ENCODE results near the gene RASGEF1C. TPM values are rescaled to one million over a fixed set of nuclear protein-coding genes. Genes with fewer than 3 reads are reported as not detected.
A peak's percentile ranks its signal among the peaks of the same experiment; 100 is the strongest.

Gene RASGEF1C
- polyA plus RNA-seq, 3 donors: not detected

DNA sequence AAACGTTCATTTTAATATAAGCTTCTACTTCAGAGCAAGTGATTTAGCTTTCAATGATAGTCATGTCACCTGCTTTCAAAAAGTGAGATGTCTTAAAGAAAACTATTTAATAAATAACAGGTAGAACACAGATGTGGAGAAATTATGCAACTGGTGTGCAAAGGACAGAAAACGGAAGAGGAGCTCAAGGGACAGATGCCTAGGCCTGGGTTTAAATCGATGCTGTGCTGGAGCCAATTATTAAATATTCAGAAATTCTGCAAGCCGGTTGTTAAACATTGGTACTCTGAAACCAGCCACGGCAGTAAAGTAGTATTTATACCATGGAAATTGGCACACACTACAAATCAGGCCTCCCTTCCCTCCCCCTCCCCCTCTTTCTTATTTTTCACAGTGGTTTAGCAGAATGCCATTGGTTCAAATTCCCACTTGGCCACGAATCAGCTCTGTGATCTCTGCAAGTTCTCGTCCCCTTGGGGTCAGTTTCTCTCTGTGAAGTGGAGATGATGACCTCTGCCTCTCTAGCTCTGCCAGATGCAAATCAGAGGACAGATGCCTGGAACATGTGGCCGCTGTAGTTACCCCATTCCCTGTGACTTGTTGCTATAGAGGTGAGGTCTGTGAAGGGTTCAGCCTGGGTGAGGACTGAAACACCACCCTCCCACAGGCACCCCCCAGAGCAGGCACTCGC lies 131.3 kb downstream of the RASGEF1C start:
- 94% methylated on average over 2 of the region's 9 CpGs for WGBS (ENCODE audit: insufficient coverage)
- Mint-ChIP-seq H3K4me3 (no peak overlapping the region), H3K27me3 (ENCODE audit: low read depth in 3 of 3) (peaks cover 16 to 33% (median 16%) of the 10 kb centered on the region in 3 donors), H3K27ac (peak overlapping the region in 1 of 7 donors; percentile 63), H3K4me1 (peaks cover 15% of the 10 kb centered on the region), H3K36me3 (peaks cover 0 to 11% of the 10 kb centered on the region in 2 donors), H3K9me3 (peaks cover 3 to 18% (median 14%) of the 10 kb centered on the region in 7 donors)
- H3K27me3 ChIP-seq (ENCODE audit: control insufficient read depth in 2 of 2, insufficient read depth in 2 of 2, low read length in 2 of 2): peaks cover 2 to 13% of the 10 kb centered on the region in 2 donors
- intact Hi-C loops (cut with micrococcal nuclease): no loop called here
- peaks cover 3% of the 10 kb centered on the region for H4K20me1 ChIP-seq (ENCODE audit: insufficient read depth, low read length)
- H3K9me3 ChIP-seq (replicated peaks in 1 of 2; ENCODE audit: control insufficient read depth in 1 of 2, insufficient read depth in 1 of 2, low read length in 2 of 2): peaks cover 7 to 11% of the 10 kb centered on the region in 2 donors
- TF ChIP-seq, protein P1, sequence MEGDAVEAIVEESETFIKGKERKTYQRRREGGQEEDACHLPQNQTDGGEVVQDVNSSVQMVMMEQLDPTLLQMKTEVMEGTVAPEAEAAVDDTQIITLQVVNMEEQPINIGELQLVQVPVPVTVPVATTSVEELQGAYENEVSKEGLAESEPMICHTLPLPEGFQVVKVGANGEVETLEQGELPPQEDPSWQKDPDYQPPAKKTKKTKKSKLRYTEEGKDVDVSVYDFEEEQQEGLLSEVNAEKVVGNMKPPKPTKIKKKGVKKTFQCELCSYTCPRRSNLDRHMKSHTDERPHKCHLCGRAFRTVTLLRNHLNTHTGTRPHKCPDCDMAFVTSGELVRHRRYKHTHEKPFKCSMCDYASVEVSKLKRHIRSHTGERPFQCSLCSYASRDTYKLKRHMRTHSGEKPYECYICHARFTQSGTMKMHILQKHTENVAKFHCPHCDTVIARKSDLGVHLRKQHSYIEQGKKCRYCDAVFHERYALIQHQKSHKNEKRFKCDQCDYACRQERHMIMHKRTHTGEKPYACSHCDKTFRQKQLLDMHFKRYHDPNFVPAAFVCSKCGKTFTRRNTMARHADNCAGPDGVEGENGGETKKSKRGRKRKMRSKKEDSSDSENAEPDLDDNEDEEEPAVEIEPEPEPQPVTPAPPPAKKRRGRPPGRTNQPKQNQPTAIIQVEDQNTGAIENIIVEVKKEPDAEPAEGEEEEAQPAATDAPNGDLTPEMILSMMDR (IDR thresholded peaks at IDR 0.05): no peak
- no peak overlapping the region for H3K4me2 ChIP-seq (replicated peaks; ENCODE audit: extremely low read depth, low read length, poor library complexity, severe bottlenecking)
- DNase-seq: no peak
- H2AFZ ChIP-seq (ENCODE audit: insufficient read depth, low read depth, low read length, poor library complexity, severe bottlenecking): no peak overlapping the region
- no peaks in the 10 kb centered on the region for H3K36me3 ChIP-seq (replicated peaks in 1 of 2; ENCODE audit: control insufficient read depth in 1 of 2, insufficient read depth in 2 of 2, low read length in 2 of 2)
- H3K9ac ChIP-seq (ENCODE audit: insufficient read depth, low read length, poor library complexity, severe bottlenecking): no peak overlapping the region
- peaks cover 7% of the 10 kb centered on the region in 2 donors for H3K4me1 ChIP-seq (ENCODE audit: control insufficient read depth in 1 of 2, insufficient read depth in 2 of 2, low read length in 2 of 2)
- H3K27ac ChIP-seq (ENCODE audit: low read depth in 1 of 2, low read length in 2 of 2): no peak overlapping the region
- no peak overlapping the region for H3K4me3 ChIP-seq (replicated peaks in 1 of 3; ENCODE audit: low read depth in 2 of 3, low read length in 3 of 3)
- H3K79me2 ChIP-seq (ENCODE audit: insufficient read depth, low read length): no peaks in the 10 kb centered on the region

DNA sequence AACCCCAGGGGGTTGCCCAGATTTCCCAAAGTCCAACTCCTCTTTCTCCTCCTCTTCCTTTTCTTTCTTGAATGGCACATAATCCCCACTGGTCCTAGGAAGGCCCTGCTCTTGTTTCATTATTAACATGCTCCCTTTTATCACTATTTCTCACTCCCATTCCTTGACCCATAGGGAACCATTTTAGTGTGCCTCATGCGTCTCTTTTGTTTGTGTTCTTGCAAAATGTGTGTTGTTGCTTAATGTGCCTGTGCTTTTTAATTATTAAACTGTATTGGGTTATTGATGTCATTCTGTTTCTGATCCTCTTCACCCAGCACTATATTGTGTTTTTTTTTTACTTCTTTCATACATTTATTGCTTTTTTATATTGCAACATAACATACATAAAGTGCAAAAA lies 133.3 kb downstream of the RASGEF1C start:
- Mint-ChIP-seq H3K36me3 (peaks cover 0 to 3% of the 10 kb centered on the region in 2 donors), H3K4me1 (peaks cover 14% of the 10 kb centered on the region), H3K9me3 (peaks cover 5 to 16% (median 12%) of the 10 kb centered on the region in 7 donors), H3K27ac (no peak overlapping the region), H3K27me3 (ENCODE audit: low read depth in 3 of 3) (peaks cover 10 to 25% (median 10%) of the 10 kb centered on the region in 3 donors), H3K4me3 (no peak overlapping the region)
- Histone ChIP-seq H3K4me3 (replicated peaks in 1 of 3; ENCODE audit: low read depth in 2 of 3, low read length in 3 of 3) (no peak overlapping the region), H2AFZ (ENCODE audit: insufficient read depth, low read depth, low read length, poor library complexity, severe bottlenecking) (no peak overlapping the region), H3K36me3 (replicated peaks in 1 of 2; ENCODE audit: control insufficient read depth in 1 of 2, insufficient read depth in 2 of 2, low read length in 2 of 2) (no peaks in the 10 kb centered on the region), H3K27me3 (ENCODE audit: control insufficient read depth in 2 of 2, insufficient read depth in 2 of 2, low read length in 2 of 2) (peaks cover 0 to 5% of the 10 kb centered on the region in 2 donors), H3K9ac (ENCODE audit: insufficient read depth, low read length, poor library complexity, severe bottlenecking) (no peak overlapping the region), H3K4me1 (ENCODE audit: control insufficient read depth in 1 of 2, insufficient read depth in 2 of 2, low read length in 2 of 2) (peaks cover 14% of the 10 kb centered on the region in 2 donors), H3K9me3 (replicated peaks in 1 of 2; ENCODE audit: control insufficient read depth in 1 of 2, insufficient read depth in 1 of 2, low read length in 2 of 2) (peaks cover 1 to 11% of the 10 kb centered on the region in 2 donors), H3K4me2 (replicated peaks; ENCODE audit: extremely low read depth, low read length, poor library complexity, severe bottlenecking) (no peak overlapping the region), H3K27ac (ENCODE audit: low read depth in 1 of 2, low read length in 2 of 2) (no peak overlapping the region), H3K79me2 (ENCODE audit: insufficient read depth, low read length) (peaks cover 13% of the 10 kb centered on the region), H4K20me1 (ENCODE audit: insufficient read depth, low read length) (peaks cover 7% of the 10 kb centered on the region)
- TF ChIP-seq, protein P1 (IDR thresholded peaks at IDR 0.05): no peak
- intact Hi-C loops (cut with micrococcal nuclease): no loop called here
- no CpG with 5 or more reads among the region's 1 CpG for WGBS (ENCODE audit: insufficient coverage)
- no peak for DNase-seq
